Calu3 (cell line): Measurements from ENCODE around the gene MMP10. TPM values are rescaled to one million over a fixed set of nuclear protein-coding genes. Genes with fewer than 3 reads are reported as not detected.
A peak's percentile ranks its signal among the peaks of the same experiment; 100 is the strongest.

Source experiments
- BruUV-seq: library from RNA; stranded (reverse); fragments of 400-500 nt; replicated peaks from 2 replicates; lab custom pipeline; 2021; lab: Mats Ljungman, UMichigan
- CTCF ChIA-PET: fragments of 300-600 bp; sonication (Branson Sonifier 250); formaldehyde crosslinking; loops from one replicate; lab custom pipeline; 2022; ENCODE audit warnings: antibody characterized with exemption; lab: Charles Lee
- DNase-seq: peaks from one replicate; pipeline ENCODE4 v3.0.0; 2022
- H3K27ac Mint-ChIP-seq: one replicate; pipeline ENCODE4 v1.8.0; 2022; ENCODE audit warnings: mixed read lengths; ENCODE audit not compliant: unreplicated experiment
- H3K27me3 Mint-ChIP-seq: one replicate; pipeline ENCODE4 v1.8.0; 2022; ENCODE audit warnings: mixed read lengths; ENCODE audit not compliant: unreplicated experiment
- H3K36me3 Mint-ChIP-seq: one replicate; pipeline ENCODE4 v1.8.0; 2022; ENCODE audit warnings: mild to moderate bottlenecking, moderate library complexity, mixed read lengths; ENCODE audit not compliant: insufficient read depth, unreplicated experiment
- H3K4me1 Mint-ChIP-seq: one replicate; pipeline ENCODE4 v1.8.0; 2022; ENCODE audit warnings: mild to moderate bottlenecking, low read depth, mixed read lengths; ENCODE audit not compliant: unreplicated experiment
- H3K4me3 Mint-ChIP-seq: one replicate; pipeline ENCODE4 v1.8.0; 2022; ENCODE audit warnings: mild to moderate bottlenecking, low read depth, moderate library complexity, mixed read lengths; ENCODE audit not compliant: unreplicated experiment
- H3K9me3 Mint-ChIP-seq: one replicate; pipeline ENCODE4 v1.8.0; 2022; ENCODE audit warnings: low read depth, mixed read lengths; ENCODE audit not compliant: unreplicated experiment
- CTCF ChIP-seq: fragments of 200-600 bp; IDR thresholded peaks from one replicate; pipeline ENCODE4 v1.8.0; 2022; ENCODE audit warnings: antibody characterized with exemption; ENCODE audit not compliant: unreplicated experiment
- intact Hi-C: fragments of 100-400 bp; cut with micrococcal nuclease; formaldehyde crosslinking; loops from one replicate; pipeline ENCODE4 v1.10.0; 2022; ENCODE audit not compliant: unreplicated experiment
- total RNA-seq: library from RNA; stranded (reverse); gene quantifications from 2 replicates; pipeline ENCODE4 v1.2.3, GENCODE V29; 2022

Gene MMP10
- total RNA-seq, 1 experiment from 2014 or later: not detected

GRCh38 chr11:102807921-102808320 lies 27.5 kb upstream of the MMP10 start:
- CTCF ChIA-PET: interaction anchor here (1.0 kb wide), 1 partner anchor 122 kb away, joined by 4 read pairs; no protein-coding TSS in a partner anchor
- Mint-ChIP-seq H3K27ac (no peak overlapping the region), H3K36me3 (peaks cover 6% of the 10 kb centered on the region), H3K4me1 (peaks cover 9% of the 10 kb centered on the region), H3K9me3 (no peaks in the 10 kb centered on the region), H3K27me3 (no peaks in the 10 kb centered on the region), H3K4me3 (peak overlapping the region; percentile 78)
- no TSS peak for BruUV-seq
- intact Hi-C loops: loop anchor here (5.0 kb wide), 2 partner anchors 76 to 249 kb away; no protein-coding TSS in a partner anchor
- peak; percentile 75 for DNase-seq
- TF ChIP-seq CTCF: peak; percentile 46

DNA sequence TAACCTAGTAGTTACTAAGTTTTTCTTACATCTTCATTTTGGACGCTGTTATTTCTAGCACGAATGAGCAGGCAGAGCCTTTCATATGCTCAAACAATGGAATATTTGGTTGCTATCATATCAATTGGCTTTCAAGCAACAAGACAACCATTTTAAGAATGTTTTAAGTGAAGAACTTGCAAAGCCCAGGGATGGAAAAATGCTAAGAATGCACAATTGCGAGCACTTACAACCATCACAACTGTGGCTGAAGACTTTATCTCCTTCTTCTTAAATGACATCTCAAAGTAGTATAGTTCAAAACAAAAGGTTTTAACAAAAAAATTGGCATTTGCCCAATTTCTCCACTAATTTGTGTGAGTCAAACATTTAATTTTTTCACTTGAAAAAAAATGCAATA lies 25.9 kb upstream of the MMP10 start:
- DNase-seq: no peak
- CTCF ChIA-PET: no interaction called here
- no peak overlapping the region for H3K27ac Mint-ChIP-seq
- peaks cover 6% of the 10 kb centered on the region for H3K36me3 Mint-ChIP-seq
- no peaks in the 10 kb centered on the region for H3K27me3 Mint-ChIP-seq
- no peaks in the 10 kb centered on the region for H3K9me3 Mint-ChIP-seq
- no peak for TF ChIP-seq CTCF
- H3K4me3 Mint-ChIP-seq: no peak overlapping the region
- intact Hi-C loops: loop anchor here (5.0 kb wide), 2 partner anchors 74 to 251 kb away; no protein-coding TSS in a partner anchor
- H3K4me1 Mint-ChIP-seq: peaks cover 9% of the 10 kb centered on the region
- BruUV-seq: no TSS peak

DNA sequence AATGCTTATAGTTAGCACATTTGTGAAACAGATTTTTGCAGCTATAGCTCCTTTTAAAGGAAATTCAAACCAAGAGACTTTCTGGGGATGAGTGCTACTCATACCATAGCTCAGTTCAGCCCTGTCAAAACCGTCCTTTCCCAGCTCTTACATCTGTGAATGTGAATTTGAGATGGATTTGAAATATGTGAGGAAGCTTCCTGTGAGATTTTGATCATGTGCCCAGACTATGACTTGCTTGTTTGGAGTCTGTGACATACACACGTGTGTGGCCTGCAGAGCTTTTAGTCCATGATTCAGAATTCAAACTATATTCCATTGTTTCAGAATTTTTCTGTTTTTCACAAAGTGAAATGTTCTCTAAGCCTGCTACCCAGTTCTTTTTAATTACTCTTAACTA lies 21.9 kb upstream of the MMP10 start:
- CTCF ChIA-PET: no interaction called here
- no peak overlapping the region for H3K27ac Mint-ChIP-seq
- BruUV-seq: no TSS peak
- TF ChIP-seq CTCF: no peak
- H3K4me1 Mint-ChIP-seq: peaks cover 21% of the 10 kb centered on the region
- H3K9me3 Mint-ChIP-seq: no peaks in the 10 kb centered on the region
- no peaks in the 10 kb centered on the region for H3K27me3 Mint-ChIP-seq
- DNase-seq: no peak
- no peak overlapping the region for H3K4me3 Mint-ChIP-seq
- peaks cover 5% of the 10 kb centered on the region for H3K36me3 Mint-ChIP-seq
- intact Hi-C loops: no loop called here

DNA sequence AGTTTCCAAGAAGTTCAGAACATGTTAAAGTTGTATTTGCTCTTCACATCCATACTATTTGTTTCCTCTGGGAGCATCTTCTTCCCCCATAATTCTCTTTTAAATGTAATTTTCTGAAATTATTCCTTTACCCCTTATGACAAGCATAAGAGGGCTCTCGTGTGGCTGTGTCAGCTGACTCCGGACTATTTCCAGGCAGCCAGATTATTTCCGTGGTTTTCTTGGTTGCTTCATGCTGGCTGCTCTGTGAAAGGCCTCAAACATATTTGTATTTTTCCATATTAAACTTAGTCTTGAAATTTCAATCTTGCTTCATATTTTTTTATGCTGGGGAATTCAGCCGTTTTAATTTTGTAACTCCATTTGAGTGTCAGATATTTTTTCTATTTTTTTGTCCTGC lies 20.3 kb upstream of the MMP10 start:
- Mint-ChIP-seq H3K9me3 (no peaks in the 10 kb centered on the region), H3K27ac (no peak overlapping the region), H3K27me3 (no peaks in the 10 kb centered on the region), H3K4me1 (peaks cover 21% of the 10 kb centered on the region), H3K36me3 (peaks cover 5% of the 10 kb centered on the region), H3K4me3 (no peak overlapping the region)
- intact Hi-C loops: no loop called here
- no TSS peak for BruUV-seq
- CTCF ChIA-PET: no interaction called here
- DNase-seq: no peak
- no peak for TF ChIP-seq CTCF
